GM06990 (cell line): Measurements from ENCODE around the gene RFX4.

Source experiments
- DNase-seq: peaks from one replicate; pipeline ENCODE4 v3.0.0-alpha.2; 2011; ENCODE audit not compliant: insufficient read length; ENCODE audit errors: extremely low read depth
- H3K27me3 ChIP-seq: replicated peaks from 2 replicates; pipeline ENCODE4 v1.6.0; 2011; ENCODE audit warnings: low read length; ENCODE audit not compliant: control insufficient read depth, insufficient read depth
- H3K36me3 ChIP-seq: 2 replicates; pipeline ENCODE4 v1.5.1; 2011; ENCODE audit warnings: low read length; ENCODE audit not compliant: control insufficient read depth, insufficient read depth
- H3K4me3 ChIP-seq: replicated peaks from 2 replicates; pipeline ENCODE4 v1.5.1; 2011; ENCODE audit warnings: low read depth, mild to moderate bottlenecking, control low read depth, low read length
- CTCF ChIP-seq: IDR thresholded peaks from 2 replicates; pipeline ENCODE4 v1.5.1; 2011; ENCODE audit warnings: low read length, control low read depth, mild to moderate bottlenecking, inconsistent platforms; ENCODE audit not compliant: insufficient read depth, poor library complexity, severe bottlenecking

RFX4 gene

GRCh38 chr12:106739815-106740530 is 157.2 kb downstream of the RFX4 start:
- TF ChIP-seq CTCF, result no peak
- Histone ChIP-seq H3K4me3 (no peak overlapping the region), H3K27me3 (no peaks in the 10 kb centered on the region), H3K36me3 (no peaks in the 10 kb centered on the region)
- no peak for DNase-seq

- no peak overlapping the region for H3K4me3 ChIP-seq
- no peaks in the 10 kb centered on the region for H3K36me3 ChIP-seq
- no peak for DNase-seq
- H3K27me3 ChIP-seq, result no peaks in the 10 kb centered on the region
- TF ChIP-seq CTCF, result no peak
Measured at GRCh38 chr12:106740818-106741217, 158.0 kb downstream of the RFX4 start.

GRCh38 chr12:106741247-106741646 is 158.4 kb downstream of the RFX4 start:
- TF ChIP-seq CTCF, result no peak
- H3K36me3 ChIP-seq, result no peaks in the 10 kb centered on the region
- DNase-seq, result no peak
- H3K4me3 ChIP-seq, result no peak overlapping the region
- H3K27me3 ChIP-seq, result no peaks in the 10 kb centered on the region

GRCh38 chr12:106743270-106743988 is 160.6 kb downstream of the RFX4 start:
- Histone ChIP-seq H3K27me3 (no peaks in the 10 kb centered on the region), H3K4me3 (no peak overlapping the region), H3K36me3 (no peaks in the 10 kb centered on the region)
- no peak for DNase-seq
- no peak for TF ChIP-seq CTCF

- H3K27me3 ChIP-seq, result no peaks in the 10 kb centered on the region
- no peak for TF ChIP-seq CTCF
Measured at GRCh38 chr12:106744600-106744999, 161.8 kb downstream of the RFX4 start.

More at GRCh38 chr12:106744600-106744999, 161.8 kb downstream of the RFX4 start:
- H3K36me3 ChIP-seq, result no peaks in the 10 kb centered on the region
- no peak overlapping the region for H3K4me3 ChIP-seq
- DNase-seq, result no peak
